Stimulated activated CD8-positive, alpha-beta memory T cell treated with anti-CD3 and anti-CD28 coated beads, Interleukin-15, amount 100 ng/mL, for 48 hours (primary cell): ENCODE measurements around the gene VAT1L.

Experiments used
- DNase-seq, 2 donors: peaks; one replicate each; pipeline ENCODE4 v3.0.0-alpha.2; 2020; ENCODE audit warnings: low read depth in 2 of 2

The VAT1L gene

DNA sequence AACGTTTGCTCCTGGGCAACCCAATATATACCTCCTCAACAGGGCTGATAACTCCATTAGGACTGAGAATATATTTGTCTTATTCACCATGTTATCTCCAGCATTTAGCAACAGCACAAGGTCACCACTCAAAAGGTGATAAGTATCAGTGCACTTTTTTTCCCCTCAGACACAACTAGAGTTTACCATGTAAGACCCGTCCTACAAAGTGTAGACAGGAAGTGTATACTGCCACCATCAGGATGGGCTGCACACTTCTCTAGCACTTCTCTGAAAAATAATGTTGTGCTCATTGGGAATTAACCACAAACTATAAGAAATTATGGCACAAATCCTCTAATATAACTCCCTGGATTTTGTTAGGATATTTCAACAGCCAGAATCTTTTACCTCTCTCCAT, 5.7 kb upstream of the VAT1L start:
- DNase-seq = no peak

DNA sequence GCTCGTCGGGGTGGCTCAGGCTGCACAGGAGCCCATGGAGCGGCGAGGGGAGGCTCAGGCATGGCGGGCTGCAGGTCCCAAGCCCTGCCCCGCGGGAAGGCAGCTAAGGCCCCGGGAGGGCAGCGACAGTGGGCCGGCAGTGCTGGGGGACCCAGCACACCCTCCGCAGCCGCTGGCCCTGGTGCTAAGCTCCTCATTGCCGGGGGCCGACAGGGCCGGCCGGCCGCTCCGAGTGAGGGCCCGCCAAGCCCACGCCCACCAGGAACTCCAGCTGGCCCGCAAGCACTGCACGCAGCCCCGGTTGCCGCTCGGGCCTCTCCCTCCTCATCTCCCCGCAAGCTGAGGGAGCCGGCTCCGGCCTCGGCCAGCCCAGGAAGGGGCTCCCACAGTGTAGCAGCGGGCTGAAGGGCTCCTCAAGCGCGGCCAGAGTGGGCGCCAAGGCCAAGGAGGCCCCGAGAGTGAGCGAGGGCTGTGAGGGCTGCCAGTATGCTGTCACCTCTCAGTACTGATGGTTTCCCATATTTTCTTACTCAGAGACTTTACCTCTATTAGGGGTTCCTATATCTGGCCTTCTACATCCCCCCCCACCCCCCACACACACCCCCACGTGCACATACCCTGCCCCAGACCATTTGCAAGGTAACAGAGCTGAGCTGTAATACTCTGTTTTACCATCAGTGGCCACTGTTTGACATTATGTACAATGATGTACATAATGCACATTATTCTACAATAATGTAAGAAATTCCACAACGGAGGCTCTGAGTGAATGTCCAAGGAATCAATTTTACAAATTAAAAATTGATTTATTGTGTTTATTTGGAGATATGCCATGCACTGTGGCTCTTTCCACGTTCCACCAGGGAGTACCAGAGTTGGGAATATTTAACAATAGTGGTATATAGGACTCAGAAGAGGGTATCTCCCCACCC, 3.7 kb upstream of the VAT1L start:
- no peak for DNase-seq

- no peak for DNase-seq
Observed at GRCh38 chr16:77785373-77785764, 3.0 kb upstream of the VAT1L start.

DNA sequence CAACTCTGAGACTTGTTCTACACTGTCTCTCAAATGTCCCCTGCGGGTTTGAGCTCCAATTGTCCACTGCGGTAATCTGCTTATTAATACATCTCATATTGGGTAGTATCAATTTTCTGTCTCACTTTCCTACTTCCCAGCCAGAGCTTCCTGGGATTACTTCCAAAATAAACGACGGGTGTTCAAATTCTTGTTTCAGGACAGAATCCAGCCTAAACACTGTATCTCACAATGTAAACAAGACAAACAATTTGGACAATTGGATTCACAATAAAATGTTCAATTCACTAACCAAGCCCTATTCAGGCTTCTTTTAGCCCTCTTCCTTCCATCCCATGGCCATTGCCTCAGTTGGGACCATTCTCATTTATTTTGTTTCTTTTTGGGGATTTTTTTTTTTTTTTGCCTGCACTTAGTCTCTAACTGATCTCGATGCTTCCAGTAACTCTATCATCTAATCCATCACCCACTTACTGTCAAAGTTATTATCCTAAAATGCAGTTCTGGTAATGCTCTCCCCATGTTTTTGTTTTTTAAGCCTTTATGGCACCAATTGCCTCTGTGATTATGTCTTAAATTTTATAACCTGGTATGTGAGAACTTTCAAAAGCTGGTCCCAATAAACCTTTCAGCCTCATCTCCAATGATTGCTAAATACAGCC, 2.0 kb upstream of the VAT1L start:
- no peak for DNase-seq

DNA sequence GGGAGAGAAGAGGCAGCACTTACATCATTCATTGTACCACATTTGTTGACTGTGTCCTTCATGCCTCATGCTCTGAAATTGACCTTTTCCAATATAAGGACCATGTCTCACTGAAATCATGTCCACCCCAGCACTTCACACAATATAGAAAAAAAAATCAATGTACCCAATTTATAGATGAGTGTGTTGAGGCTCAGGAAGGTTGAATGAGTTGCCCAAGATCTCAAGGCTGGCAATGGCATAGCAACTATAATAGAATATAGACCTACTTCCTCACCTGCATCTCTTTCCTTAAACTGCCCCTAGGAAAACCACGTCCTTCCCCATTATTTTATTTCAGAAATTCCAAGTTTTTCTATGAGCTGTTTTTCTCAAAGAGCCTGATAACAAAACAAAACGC, 912 bp upstream of the VAT1L start:
- DNase-seq = no peak

DNA sequence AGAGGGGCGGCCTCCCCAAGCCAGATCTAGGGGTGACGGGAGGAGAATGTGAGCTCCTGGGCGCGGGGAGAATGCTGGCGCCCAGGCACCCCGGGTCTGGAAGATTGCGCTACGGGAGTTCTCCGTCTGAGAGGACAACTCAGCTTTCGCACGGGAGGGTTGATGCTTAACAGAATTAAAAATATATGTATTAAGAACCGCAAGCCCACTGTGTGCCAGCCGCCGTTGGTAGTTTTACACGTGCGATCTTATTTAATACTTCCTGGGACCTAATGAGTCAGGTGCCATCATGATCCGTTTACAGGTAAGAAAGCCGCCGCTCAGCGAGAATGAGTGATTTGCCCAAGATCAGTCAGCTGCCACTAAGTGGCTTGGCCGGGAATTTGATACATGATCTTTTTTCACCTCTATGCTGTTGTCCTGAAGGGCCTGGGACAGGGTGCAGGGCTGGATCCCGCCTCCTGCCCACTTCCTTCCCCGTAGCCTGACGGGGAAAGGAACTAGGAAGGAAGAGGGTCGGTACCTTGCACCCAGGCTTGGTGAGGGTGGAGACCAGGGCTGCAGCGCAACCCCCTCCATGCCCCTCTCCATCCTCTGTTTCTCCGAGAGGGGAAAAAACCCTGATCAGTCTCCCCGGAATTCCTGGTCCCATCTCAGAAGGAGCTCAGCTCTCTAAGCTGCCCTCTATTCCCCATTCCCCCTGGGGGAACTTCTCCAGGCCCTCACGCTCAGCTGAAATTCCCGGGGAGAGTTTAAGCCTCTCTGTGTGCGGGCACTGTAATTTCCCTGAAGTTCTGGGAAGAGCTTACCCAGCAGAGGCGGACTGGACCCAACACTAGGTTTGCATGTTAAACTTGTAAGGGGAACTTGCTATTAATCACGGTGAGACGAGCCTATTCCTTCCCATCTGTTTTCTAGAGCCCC, 983 bp downstream of the VAT1L start:
- no peak for DNase-seq

DNA sequence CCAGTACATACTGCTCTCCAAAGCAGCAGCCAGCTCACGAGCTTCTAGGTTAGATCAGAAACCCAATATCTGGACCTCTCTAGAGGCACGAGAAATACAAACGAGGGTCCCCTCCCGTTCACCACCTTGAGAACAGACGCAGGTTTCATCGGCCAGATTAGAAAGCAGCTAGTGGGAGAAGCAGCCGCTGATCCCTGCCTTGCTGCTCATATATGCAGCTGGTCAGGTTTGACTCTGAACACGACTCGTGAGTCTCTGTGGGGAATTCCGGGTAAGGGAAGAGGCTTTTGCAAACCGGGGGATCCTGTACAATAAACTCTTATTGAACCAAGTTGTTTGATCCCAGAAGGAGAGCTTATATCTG, 1.6 kb downstream of the VAT1L start:
- DNase-seq = no peak

DNA sequence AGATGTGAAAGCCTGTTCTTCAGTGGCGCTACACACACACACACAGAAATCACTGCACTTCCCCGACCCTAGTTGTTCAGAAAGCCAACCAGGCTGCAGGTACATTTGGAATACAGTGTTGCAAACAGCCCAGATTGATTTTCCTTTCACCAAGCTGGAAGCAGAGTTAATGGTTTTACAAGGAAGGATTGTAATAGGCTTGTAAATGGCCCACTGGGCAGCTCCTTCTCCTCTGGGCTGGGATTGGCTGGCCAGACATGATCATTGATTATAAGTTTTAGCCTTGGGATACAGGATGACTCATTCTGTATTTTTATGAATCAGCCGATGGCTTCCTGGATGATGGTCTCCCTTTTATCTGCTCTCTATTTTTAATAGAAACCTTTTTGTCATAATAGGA, 2.5 kb downstream of the VAT1L start:
- no peak for DNase-seq

DNA sequence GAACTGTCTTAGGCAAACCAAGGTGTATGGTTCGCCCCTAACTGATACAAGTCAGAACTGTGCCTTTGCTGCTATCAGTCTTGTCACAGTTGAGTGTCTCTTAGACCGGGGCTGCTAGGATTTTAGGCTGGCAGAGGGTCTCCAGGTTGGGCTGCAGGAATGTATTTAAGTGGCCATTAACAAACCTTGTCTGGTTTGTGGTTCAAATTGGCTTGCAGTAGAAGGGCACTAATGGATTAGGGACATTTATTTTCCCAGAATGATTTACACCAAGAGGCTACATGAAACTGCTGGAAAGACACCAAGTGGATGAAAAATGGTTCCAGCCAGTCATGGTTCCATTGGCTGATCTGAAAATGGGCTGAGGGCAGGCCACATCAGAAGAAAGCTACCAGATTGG, 5.1 kb downstream of the VAT1L start:
- DNase-seq = no peak

DNA sequence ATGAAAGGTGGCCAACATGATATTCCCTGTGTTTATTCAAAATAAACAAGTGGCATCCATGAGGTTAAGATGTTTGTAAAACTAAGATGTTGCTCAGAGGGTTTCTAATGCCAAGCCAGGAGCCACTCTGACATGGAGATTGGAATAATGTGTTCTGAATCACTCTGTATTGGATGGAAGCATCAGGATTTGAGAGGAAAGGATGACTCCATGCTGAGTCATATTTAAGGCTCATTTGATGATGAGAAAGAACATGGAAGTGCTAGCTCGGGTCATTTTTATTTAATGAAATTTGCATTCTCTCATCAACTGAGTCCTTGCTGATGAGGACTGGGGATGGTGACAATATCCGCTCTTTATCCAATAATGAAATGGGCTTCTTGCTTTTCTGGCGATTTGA, 6.2 kb downstream of the VAT1L start:
- no peak for DNase-seq

GRCh38 chr16:77801817-77802216, 13.5 kb downstream of the VAT1L start:
- DNase-seq = no peak

DNA sequence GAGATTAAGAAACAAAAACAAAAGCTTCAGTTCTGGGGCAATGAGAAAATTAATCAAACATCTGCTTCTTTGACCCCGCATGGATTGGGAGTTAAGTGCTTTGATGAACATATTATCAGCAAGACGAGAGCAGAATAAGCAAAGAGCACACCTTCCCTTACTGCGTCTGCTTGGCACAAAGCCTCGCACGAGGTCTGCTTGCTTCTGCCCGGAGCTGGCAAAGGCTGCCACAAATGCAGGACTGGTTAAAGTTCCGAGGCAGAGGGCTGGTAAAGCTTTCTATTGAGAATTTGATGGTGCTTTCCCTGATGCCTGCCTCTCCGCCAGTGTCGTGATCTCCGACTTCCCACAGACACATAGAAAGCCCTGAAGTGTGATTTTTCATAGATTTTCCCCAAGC, 17.0 kb downstream of the VAT1L start:
- no peak for DNase-seq

DNA sequence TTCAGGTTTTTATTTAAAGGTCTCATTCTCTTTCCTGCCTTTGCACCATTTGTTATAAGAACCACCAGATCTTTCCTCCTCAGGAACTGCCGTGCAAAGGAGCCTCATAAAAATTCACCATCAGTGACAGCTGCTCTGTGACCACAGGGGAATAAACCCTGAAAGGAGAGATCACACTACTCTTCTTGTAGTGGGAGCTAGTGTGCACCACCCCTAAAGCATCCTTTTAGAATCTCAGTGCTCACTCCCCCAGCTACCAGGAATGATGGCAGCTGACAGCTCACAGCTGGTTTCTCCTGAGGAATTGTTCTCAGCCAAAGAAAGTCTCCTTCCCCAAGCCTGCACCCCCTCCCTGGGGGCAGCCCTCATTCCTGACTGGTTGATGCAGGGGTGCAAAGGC, 18.7 kb downstream of the VAT1L start:
- no peak for DNase-seq

DNA sequence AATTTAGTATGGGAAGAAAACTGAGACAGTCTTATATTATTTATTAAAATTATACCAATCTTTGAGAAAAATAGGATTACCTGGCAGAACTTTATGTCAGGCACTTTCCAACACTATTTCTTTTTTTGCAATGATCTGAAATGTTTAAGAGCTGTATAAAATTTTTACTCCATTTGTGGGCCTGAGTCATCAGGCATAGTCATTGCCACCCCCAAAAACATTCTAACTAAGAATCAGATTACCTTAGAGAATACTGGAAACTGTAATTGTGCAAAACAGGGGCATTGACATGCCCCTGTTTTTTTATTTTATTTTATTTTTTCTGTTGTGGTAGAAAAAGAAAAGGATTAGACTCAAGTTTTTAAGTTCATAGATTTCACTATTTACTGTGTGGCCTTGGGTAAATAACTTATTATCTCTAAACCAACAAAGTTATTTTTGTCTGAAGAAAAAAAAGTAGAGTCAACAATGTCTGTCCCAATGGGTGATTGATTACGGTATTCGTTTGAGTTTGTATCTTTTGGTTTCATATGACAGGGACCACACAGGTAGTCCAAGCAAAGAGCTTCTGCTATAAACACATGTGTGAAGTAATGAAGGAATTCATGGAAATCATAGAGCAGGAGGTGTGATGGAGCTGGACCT, 24.6 kb downstream of the VAT1L start:
- DNase-seq = no peak

GRCh38 chr16:77816293-77816692, 27.9 kb downstream of the VAT1L start:
- DNase-seq = no peak

- no peak for DNase-seq
Observed at GRCh38 chr16:77820340-77820739, 32.0 kb downstream of the VAT1L start.

DNA sequence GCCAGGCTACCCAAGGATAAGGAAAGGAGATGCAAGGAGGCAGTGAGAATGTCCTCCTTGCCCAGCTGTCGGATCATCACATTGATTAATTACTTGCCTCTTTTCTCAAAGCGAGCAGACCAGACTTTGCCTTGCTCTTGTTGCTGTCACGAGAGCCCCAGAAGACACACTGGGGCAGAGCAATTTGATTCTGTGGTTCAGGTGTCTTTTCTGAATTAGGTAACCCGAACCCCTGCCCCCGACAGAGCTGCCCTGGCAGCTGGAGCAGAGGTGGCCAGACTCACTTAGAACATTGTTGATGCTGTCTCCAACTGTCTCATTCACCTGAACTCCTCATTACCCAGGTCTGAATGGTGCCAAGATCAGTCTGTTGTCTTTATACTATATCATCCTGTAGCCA, 34.3 kb downstream of the VAT1L start:
- DNase-seq = no peak

- no peak for DNase-seq
Observed at GRCh38 chr16:77823067-77823466, 34.7 kb downstream of the VAT1L start.

DNA sequence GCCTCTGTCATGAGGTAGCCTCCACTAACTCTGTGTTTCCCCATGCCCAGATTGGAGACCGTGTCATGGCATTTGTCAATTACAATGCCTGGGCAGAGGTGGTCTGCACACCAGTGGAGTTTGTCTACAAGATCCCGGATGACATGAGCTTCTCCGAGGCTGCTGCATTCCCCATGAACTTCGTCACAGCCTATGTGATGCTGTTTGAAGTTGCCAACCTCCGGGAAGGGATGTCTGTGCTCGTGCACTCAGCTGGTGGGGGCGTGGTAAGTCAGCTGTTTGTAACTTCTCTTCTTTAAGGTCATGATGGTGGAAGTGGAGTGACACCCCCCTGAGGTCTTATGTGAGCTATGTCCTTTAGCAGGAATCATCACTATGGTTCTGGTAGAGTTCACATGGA, 36.8 kb downstream of the VAT1L start:
- DNase-seq = no peak

DNA sequence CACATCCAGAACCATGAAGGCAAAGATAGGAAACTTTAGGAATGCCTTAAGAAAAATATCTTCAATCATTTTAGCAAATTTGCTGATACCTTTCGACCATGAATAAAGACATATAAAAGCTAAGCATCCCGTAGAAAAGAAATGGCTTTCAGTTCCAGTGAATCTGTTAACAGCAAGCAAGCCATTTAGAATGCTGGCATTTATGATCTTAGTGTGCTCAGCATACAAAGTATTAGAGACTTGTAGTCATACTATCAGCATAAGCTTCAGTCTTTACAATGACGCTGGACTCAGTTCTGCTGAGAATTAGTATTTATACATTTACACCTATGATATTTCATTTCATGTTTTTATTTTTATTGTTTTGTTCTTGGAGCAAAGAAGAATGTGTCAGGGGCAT, 38.7 kb downstream of the VAT1L start:
- no peak for DNase-seq

DNA sequence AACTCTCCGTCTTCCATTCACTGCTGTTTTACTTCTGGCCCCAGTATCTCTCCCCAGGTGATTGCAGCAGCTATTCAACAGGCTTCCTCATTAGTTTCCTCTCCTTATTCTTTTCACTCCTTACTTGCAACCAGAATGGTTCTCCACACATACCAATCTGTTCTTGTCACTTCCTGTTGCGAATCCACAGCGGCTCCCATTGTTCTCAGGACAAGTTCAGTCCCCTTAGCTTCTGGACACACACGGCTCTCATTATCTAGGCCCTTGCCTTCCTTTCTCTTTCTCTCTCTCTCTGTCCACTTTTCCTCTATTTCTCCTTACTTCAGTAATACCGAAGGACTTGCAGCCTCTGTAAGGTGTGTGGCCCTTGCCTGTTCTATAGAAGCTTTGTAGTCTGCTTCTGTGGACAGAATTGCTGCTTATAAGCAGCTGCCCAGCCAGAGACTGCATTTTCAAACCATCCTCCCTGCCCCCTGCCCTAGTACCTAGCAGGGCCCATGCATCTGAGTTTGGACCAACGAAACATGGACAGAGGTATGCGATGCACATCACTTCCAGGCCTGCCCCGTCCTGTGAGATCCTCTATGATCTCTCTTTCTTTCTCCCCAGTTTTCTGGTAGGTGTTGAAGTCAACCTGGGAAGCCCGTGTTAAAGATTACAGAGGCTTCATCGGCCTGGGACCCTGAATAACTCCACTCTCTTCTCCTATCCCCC, 45.7 kb downstream of the VAT1L start:
- DNase-seq = no peak
